Measurements from ENCODE around the gene MINDY1. TPM values are rescaled to one million over a fixed set of nuclear protein-coding genes. Genes with fewer than 3 reads are reported as not detected.

The MINDY1 gene
- total RNA-seq, 2 donors from 2014 or later = 16.9 to 28.3 TPM

- ATAC-seq (ENCODE audit: insufficient number of reproducible peaks, low FRiP score, low read depth) (peak; percentile 4), DNase-seq (ENCODE audit: low spot score) (no peak)
- H3K27ac ChIP-seq = peak overlapping the region; percentile 92 to 94
- no peaks in the 10 kb centered on the region for H3K27me3 ChIP-seq (replicated peaks; ENCODE audit: insufficient read depth)
- TF ChIP-seq CTCF (IDR thresholded peaks at IDR 0.05) = no peak
- H3K36me3 ChIP-seq = no peaks in the 10 kb centered on the region
- peaks cover 44 to 76% of the 10 kb centered on the region in 2 donors for H3K4me1 ChIP-seq (ENCODE audit: control insufficient read depth in 1 of 2, low read depth in 2 of 2)
- H3K4me3 ChIP-seq = peak overlapping the region; percentile 89
- H3K9me3 ChIP-seq = no peaks in the 10 kb centered on the region
Observed at GRCh38 chr1:150973836-150974579, 32.7 kb downstream of the MINDY1 start.

GRCh38 chr1:150973258-150973835, 33.4 kb downstream of the MINDY1 start:
- no peak for TF ChIP-seq CTCF (IDR thresholded peaks at IDR 0.05)
- Histone ChIP-seq H3K4me1 (ENCODE audit: control insufficient read depth in 1 of 2, low read depth in 2 of 2) (peaks cover 41 to 69% of the 10 kb centered on the region in 2 donors), H3K4me3 (peak overlapping the region; percentile 89), H3K27ac (peak overlapping the region; percentile 92 to 94), H3K36me3 (peaks cover 6% of the 10 kb centered on the region), H3K27me3 (replicated peaks; ENCODE audit: insufficient read depth) (no peaks in the 10 kb centered on the region), H3K9me3 (no peaks in the 10 kb centered on the region)
- ATAC-seq (ENCODE audit: insufficient number of reproducible peaks, low FRiP score, low read depth) = no peak
- DNase-seq (ENCODE audit: low spot score) = no peak

- H3K9me3 ChIP-seq = no peaks in the 10 kb centered on the region
- H3K4me3 ChIP-seq = peak overlapping the region; percentile 89
- no peaks in the 10 kb centered on the region for H3K27me3 ChIP-seq (replicated peaks; ENCODE audit: insufficient read depth)
- no peak for TF ChIP-seq CTCF (IDR thresholded peaks at IDR 0.05)
- ATAC-seq (ENCODE audit: insufficient number of reproducible peaks, low FRiP score, low read depth) (no peak), DNase-seq (ENCODE audit: low spot score) (no peak)
- peaks cover 34 to 60% of the 10 kb centered on the region in 2 donors for H3K4me1 ChIP-seq (ENCODE audit: control insufficient read depth in 1 of 2, low read depth in 2 of 2)
- peaks cover 15% of the 10 kb centered on the region for H3K36me3 ChIP-seq
- H3K27ac ChIP-seq = peak overlapping the region; percentile 92 to 94
Observed at GRCh38 chr1:150972417-150972940, 34.2 kb downstream of the MINDY1 start.

GRCh38 chr1:150971583-150972416, 34.9 kb downstream of the MINDY1 start:
- Histone ChIP-seq H3K27ac (peak overlapping the region; percentile 92 to 94), H3K4me1 (ENCODE audit: control insufficient read depth in 1 of 2, low read depth in 2 of 2) (peaks cover 31 to 54% of the 10 kb centered on the region in 2 donors), H3K4me3 (peak overlapping the region; percentile 89), H3K36me3 (peaks cover 22% of the 10 kb centered on the region), H3K9me3 (no peaks in the 10 kb centered on the region), H3K27me3 (replicated peaks; ENCODE audit: insufficient read depth) (no peaks in the 10 kb centered on the region)
- no peak for DNase-seq (ENCODE audit: low spot score)
- no peak for ATAC-seq (ENCODE audit: insufficient number of reproducible peaks, low FRiP score, low read depth)
- no peak for TF ChIP-seq CTCF (IDR thresholded peaks at IDR 0.05)

Data from thoracic aorta (tissue), 2 donors.